Stimulated activated memory B cell treated with anti-CD40 and anti-IgM and Interleukin-4, amounts not matched to agents 10 μg/mL and 1 μg/mL and 100 μg/mL, for 72 hours (primary cell): ENCODE data around the gene HDAC4.

Source experiments
- ATAC-seq: fragments of 150-1000 bp; cut with Tn5 transposase; 2 replicates; pipeline ENCODE4 v1.10.0; 2021
- H3K27ac Mint-ChIP-seq: one replicate; pipeline ENCODE4 v1.8.0; 2022; ENCODE audit warnings: mild to moderate bottlenecking, mixed read lengths
- H3K27me3 Mint-ChIP-seq: one replicate; pipeline ENCODE4 v1.8.0; 2022; ENCODE audit warnings: mixed read lengths
- H3K36me3 Mint-ChIP-seq: one replicate; pipeline ENCODE4 v1.8.0; 2022; ENCODE audit warnings: mixed read lengths
- H3K4me1 Mint-ChIP-seq: one replicate; pipeline ENCODE4 v1.8.0; 2022; ENCODE audit warnings: mixed read lengths
- H3K4me3 Mint-ChIP-seq: one replicate; pipeline ENCODE4 v1.8.0; 2022; ENCODE audit warnings: mild to moderate bottlenecking, moderate library complexity, mixed read lengths
- H3K9me3 Mint-ChIP-seq: one replicate; pipeline ENCODE4 v1.8.0; 2022; ENCODE audit warnings: mixed read lengths

HDAC4 gene

GRCh38 chr2:239014458-239015217 lies 386.2 kb downstream of the HDAC4 start:
- H3K27me3 Mint-ChIP-seq: peaks cover 22% of the 10 kb centered on the region
- no peak overlapping the region for H3K4me3 Mint-ChIP-seq
- H3K9me3 Mint-ChIP-seq: no peaks in the 10 kb centered on the region
- H3K4me1 Mint-ChIP-seq: no peaks in the 10 kb centered on the region
- no peak overlapping the region for H3K27ac Mint-ChIP-seq
- ATAC-seq: no peak
- H3K36me3 Mint-ChIP-seq: no peaks in the 10 kb centered on the region

DNA sequence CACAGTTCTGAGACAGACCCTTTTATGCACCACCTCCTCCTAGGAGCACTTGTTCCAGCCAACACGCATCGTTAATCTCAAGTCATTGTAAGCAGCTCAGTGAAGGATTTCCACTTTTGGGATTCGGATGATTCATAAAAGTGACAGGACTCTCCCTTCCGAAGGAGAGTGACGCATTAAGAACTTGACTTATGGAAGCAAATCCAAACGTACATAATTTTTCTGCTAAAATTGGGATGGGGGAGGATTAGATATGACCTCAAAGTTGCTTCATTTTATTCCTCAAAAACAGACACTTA lies 387.2 kb downstream of the HDAC4 start:
- Mint-ChIP-seq H3K27ac (no peak overlapping the region), H3K36me3 (no peaks in the 10 kb centered on the region), H3K4me1 (no peaks in the 10 kb centered on the region), H3K9me3 (no peaks in the 10 kb centered on the region), H3K27me3 (peaks cover 32% of the 10 kb centered on the region), H3K4me3 (no peak overlapping the region)
- ATAC-seq: no peak

DNA sequence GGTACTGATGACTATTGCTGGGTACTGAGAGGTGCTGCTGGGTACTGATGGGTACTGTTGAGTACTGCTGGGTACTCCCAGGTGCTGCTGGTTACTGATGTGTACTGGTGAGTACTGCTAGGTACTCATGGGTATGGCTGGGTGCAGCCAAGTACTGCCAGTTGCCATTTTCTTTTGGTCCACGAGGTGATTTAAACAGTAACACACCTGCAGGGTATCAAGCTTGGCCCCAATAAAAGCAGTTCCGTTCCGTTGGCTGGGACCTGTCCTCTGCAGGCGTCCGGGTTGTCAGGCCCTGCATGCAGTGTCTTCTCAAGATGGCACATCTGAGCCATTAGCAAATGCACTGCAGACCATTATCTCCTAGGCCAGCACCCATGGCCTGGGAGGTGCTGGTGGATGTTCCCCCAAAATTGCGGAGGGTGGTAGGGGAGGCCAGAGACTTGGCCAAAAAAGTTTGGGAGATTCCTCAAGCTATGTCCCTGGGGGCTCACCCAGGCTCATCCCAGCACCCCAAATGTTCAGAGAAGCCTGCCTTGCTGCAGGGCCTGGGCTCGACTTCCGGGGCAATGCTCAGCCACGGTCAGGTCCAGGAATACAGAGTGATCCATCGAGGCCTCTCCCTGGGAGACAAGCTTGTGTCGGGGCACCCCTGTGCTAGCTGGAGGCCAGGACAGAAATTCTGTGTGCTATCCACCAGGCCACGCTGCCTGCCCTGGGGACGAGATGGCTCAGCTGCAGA lies 387.7 kb downstream of the HDAC4 start:
- ATAC-seq: no peak
- H3K27me3 Mint-ChIP-seq: peaks cover 37% of the 10 kb centered on the region
- H3K4me1 Mint-ChIP-seq: no peaks in the 10 kb centered on the region

GRCh38 chr2:239012228-239012627 lies 388.6 kb downstream of the HDAC4 start:
- H3K27me3 Mint-ChIP-seq: peaks cover 43% of the 10 kb centered on the region
- H3K27ac Mint-ChIP-seq: no peak overlapping the region
- no peaks in the 10 kb centered on the region for H3K4me1 Mint-ChIP-seq
- no peaks in the 10 kb centered on the region for H3K36me3 Mint-ChIP-seq
- no peak overlapping the region for H3K4me3 Mint-ChIP-seq
- no peak for ATAC-seq
- H3K9me3 Mint-ChIP-seq: no peaks in the 10 kb centered on the region

More for the DNA sequence above, 387.7 kb downstream of the HDAC4 start:
- Mint-ChIP-seq H3K27ac (no peak overlapping the region), H3K4me3 (no peak overlapping the region), H3K9me3 (no peaks in the 10 kb centered on the region), H3K36me3 (no peaks in the 10 kb centered on the region)

DNA sequence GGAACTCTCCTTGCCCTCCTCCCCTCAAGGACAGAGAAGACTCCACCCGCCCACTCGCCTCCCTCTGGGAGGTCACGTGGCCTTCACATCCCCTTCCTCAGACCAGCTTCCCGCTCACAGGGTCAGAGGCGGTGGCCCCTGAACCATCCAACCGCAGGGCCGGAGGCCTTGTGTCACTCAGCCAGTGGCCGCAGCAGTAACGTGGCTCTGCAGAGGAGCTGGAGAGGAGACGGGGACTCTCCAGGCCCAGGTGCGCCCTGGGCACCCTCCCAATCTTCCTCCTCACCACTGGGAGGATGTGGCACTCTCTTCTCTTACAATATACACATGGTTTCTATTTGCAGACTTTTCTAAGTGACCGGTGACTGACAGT lies 391.2 kb downstream of the HDAC4 start:
- Mint-ChIP-seq H3K4me3 (no peak overlapping the region), H3K36me3 (no peaks in the 10 kb centered on the region)

DNA sequence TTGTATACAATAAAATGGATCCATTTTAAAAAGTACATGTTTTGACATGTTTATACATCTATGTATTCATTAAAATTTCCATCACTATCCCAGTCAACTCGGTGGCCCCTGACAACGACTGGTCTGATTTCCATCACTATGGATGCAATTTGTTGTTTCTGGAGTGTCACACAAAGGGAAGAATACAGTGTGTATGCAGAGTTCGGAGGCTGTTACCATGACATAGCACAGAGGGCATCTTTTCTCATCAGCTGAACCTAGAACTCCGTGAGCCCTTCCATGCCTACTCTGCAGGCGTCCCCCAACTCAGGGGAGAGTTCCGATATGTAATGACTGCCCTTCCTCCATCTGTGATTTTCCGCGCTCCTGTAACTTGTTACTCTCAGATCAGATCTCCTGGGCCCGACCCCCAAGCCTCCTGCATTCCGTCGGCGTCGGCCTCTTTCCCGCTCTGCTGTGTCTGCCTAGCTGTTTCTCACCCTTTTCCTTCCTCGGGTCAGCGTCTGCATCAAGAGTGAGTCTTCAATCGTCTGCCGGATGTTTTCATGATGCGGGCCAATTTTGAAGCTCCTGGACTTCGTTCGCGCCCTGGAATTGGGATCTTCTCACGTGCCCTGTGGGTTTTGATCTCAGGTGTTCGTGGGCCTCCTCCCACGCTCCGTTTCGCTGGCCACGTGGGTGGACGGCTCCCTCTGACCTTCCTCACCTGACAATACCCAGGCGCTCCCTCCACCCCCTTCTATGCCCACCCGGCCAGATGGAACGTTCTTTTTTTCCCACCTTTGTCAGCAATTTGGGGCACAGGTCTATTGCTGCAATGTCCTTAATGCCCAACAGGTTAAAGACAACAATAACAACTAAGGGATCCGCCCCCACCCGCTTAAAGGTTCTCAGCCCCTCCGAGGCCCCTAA lies 391.9 kb downstream of the HDAC4 start:
- H3K4me1 Mint-ChIP-seq: no peaks in the 10 kb centered on the region
- no peaks in the 10 kb centered on the region for H3K9me3 Mint-ChIP-seq
- no peak for ATAC-seq
- H3K36me3 Mint-ChIP-seq: no peaks in the 10 kb centered on the region
- peaks cover 66% of the 10 kb centered on the region for H3K27me3 Mint-ChIP-seq
- H3K4me3 Mint-ChIP-seq: no peak overlapping the region
- H3K27ac Mint-ChIP-seq: no peak overlapping the region

More for the DNA sequence above, 391.2 kb downstream of the HDAC4 start:
- no peak for ATAC-seq
- Mint-ChIP-seq H3K27ac (no peak overlapping the region), H3K27me3 (peaks cover 62% of the 10 kb centered on the region), H3K9me3 (no peaks in the 10 kb centered on the region), H3K4me1 (no peaks in the 10 kb centered on the region)

DNA sequence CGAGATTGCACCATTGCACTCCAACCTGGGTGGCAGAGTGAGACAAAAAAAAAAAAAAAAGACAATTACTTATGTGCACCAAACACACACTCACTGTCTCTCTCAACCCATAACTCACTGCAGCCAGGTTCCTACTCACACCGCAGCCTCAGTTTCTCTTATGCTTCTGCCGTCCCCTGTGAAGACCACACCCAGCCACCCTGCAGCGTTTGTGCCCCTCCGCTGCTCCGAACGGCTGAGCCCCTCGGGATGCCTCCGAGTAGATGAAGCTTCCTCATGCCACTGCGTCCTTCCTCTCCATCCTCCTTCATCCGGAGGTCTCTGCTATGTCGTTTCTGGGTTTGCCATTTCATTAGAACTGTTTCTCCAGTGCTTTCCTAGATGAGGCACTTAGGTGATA lies 392.8 kb downstream of the HDAC4 start:
- Mint-ChIP-seq H3K4me1 (no peaks in the 10 kb centered on the region), H3K9me3 (no peaks in the 10 kb centered on the region), H3K27ac (no peak overlapping the region), H3K27me3 (peaks cover 63% of the 10 kb centered on the region), H3K36me3 (no peaks in the 10 kb centered on the region), H3K4me3 (no peak overlapping the region)
- ATAC-seq: no peak

GRCh38 chr2:239006622-239007285 lies 394.1 kb downstream of the HDAC4 start:
- ATAC-seq: no peak
- Mint-ChIP-seq H3K4me1 (no peaks in the 10 kb centered on the region), H3K27ac (no peak overlapping the region), H3K36me3 (no peaks in the 10 kb centered on the region), H3K4me3 (no peak overlapping the region), H3K27me3 (peaks cover 51% of the 10 kb centered on the region), H3K9me3 (peaks cover 6% of the 10 kb centered on the region)

DNA sequence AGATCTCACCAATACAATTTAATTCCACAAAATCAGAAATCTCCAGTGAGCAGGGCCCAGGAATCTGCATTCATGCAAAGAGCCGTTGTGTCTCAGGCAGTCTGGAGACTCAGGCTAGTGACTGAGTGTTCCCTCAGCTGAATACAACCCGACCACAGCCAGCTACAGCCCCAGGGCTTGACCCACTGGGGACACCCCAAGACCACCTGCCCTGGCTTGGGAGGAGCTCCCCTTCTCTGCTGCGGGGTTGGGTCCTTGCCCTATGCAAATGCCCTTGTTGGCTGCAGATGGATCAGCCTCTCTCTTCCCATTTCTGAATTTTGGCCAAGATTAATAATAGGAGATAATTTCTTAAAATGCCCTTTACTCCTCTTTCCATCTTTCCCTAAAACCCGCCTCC lies 395.2 kb downstream of the HDAC4 start:
- peaks cover 49% of the 10 kb centered on the region for H3K27me3 Mint-ChIP-seq
- no peaks in the 10 kb centered on the region for H3K36me3 Mint-ChIP-seq

DNA sequence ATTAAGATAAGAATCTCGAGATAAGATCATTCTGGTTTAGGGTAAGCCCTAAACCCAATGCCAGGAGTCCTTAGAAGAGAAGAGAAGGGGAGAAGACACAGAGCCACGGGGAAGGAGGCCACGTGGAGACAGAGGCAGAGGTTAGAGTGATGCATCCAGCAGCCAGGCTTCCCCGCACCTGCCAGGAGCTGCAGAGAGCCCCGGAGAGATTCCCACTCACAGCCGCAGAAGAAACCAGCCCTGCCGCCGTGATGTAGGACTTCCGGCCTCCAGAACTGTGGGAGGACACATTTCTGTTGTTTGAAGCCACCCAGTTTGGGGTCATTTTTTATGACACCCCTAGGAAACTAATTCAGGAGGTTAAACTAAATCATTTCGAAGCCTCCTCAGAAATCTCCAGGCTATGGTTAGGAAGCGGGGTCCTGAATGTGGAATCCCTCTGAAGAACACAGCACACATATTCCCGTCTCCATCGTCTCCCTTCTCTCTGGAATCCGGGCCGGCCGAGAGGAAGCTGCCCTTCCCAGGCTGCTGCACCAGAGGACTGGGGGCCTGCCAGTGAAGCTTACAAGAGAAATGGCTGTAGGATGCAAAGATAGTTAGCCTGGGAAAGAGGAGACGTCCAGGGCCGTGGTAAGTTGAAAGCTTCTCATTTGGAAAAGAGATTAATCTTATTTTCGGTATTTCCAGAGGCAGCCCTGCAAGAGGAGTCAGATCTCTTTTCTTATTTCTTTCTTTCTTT lies 396.4 kb downstream of the HDAC4 start:
- Mint-ChIP-seq H3K27ac (no peak overlapping the region), H3K27me3 (peaks cover 43% of the 10 kb centered on the region)
- ATAC-seq: no peak

More for the DNA sequence above, 395.2 kb downstream of the HDAC4 start:
- peaks cover 9% of the 10 kb centered on the region for H3K9me3 Mint-ChIP-seq
- no peak overlapping the region for H3K27ac Mint-ChIP-seq
- H3K4me3 Mint-ChIP-seq: no peak overlapping the region
- ATAC-seq: no peak
- no peaks in the 10 kb centered on the region for H3K4me1 Mint-ChIP-seq

DNA sequence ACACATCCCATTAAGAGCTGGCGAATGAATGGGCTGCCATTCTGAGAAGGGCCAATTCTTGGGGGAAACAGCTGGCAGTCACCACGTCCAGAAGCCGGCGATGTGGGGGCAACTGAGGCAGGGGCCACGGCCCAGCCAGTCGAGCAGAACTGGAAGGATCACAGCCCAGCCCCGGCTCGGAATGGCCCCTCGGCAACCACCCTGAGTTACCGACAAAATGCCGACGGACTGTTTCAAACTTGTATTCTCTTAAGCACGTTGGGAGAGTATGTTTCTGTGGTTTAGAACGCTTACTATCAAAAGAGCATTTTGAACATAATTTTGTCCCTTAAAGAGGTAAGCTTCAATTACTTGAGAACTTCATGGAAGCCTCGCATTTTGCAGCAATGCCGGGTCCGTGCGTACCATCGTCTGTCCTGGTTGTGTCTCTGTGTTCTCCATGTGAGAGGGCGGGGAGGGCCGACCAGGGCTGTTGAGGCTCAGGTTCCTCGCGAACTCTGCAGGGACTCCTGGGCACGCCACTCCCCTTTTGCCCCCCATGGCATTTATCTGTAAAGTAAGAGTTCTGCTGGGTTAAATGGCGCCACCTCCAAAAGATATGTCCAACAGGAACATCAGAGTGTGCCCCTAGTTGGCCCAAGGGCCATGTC lies 397.1 kb downstream of the HDAC4 start:
- Mint-ChIP-seq H3K9me3 (peaks cover 9% of the 10 kb centered on the region), H3K36me3 (no peaks in the 10 kb centered on the region), H3K4me1 (no peaks in the 10 kb centered on the region), H3K27me3 (peaks cover 36% of the 10 kb centered on the region), H3K27ac (no peak overlapping the region), H3K4me3 (no peak overlapping the region)
- ATAC-seq: no peak

More for the DNA sequence above, 396.4 kb downstream of the HDAC4 start:
- Mint-ChIP-seq H3K9me3 (peaks cover 9% of the 10 kb centered on the region), H3K4me1 (no peaks in the 10 kb centered on the region), H3K36me3 (no peaks in the 10 kb centered on the region), H3K4me3 (no peak overlapping the region)

GRCh38 chr2:239002954-239003623 lies 397.7 kb downstream of the HDAC4 start:
- Mint-ChIP-seq H3K36me3 (no peaks in the 10 kb centered on the region), H3K4me3 (no peak overlapping the region), H3K27ac (no peak overlapping the region), H3K27me3 (peaks cover 35% of the 10 kb centered on the region), H3K4me1 (no peaks in the 10 kb centered on the region), H3K9me3 (peaks cover 9% of the 10 kb centered on the region)
- no peak for ATAC-seq

GRCh38 chr2:239002591-239002953 lies 398.2 kb downstream of the HDAC4 start:
- H3K27me3 Mint-ChIP-seq: peaks cover 35% of the 10 kb centered on the region
- H3K36me3 Mint-ChIP-seq: no peaks in the 10 kb centered on the region
- no peak overlapping the region for H3K4me3 Mint-ChIP-seq
- ATAC-seq: no peak
- no peak overlapping the region for H3K27ac Mint-ChIP-seq
- peaks cover 9% of the 10 kb centered on the region for H3K9me3 Mint-ChIP-seq
- no peaks in the 10 kb centered on the region for H3K4me1 Mint-ChIP-seq

DNA sequence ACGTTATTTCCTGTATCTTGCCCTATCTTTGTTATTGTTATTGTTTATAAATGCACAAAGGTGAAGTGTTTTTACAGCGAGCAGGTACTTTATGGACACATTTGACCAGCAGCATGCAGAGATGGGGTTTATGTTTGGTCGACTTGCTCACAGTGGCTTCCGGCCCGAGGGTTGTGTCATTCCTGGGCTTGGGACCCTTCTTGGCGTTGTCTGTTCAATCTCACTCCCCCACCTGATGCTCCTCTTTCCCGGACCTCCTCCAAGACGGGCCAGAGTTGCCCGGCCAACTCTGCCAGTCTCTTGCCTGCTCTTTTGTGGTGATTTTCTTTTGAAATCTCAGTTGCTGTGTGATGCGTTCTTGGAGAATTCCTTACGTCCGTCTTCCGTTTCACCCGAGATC lies 399.0 kb downstream of the HDAC4 start:
- no peak overlapping the region for H3K4me3 Mint-ChIP-seq
- no peak overlapping the region for H3K27ac Mint-ChIP-seq
- no peaks in the 10 kb centered on the region for H3K36me3 Mint-ChIP-seq
- ATAC-seq: no peak
- H3K27me3 Mint-ChIP-seq: peaks cover 42% of the 10 kb centered on the region
- H3K9me3 Mint-ChIP-seq: peaks cover 9% of the 10 kb centered on the region
- H3K4me1 Mint-ChIP-seq: no peaks in the 10 kb centered on the region
